Progenitor cell of endocrine pancreas (in vitro differentiated cells): ENCODE results near the gene PCBP2. TPM values are rescaled to one million over a fixed set of nuclear protein-coding genes. Genes with fewer than 3 reads are reported as not detected.

Experiments
- DNase-seq: peaks from one replicate; pipeline ENCODE4 v3.0.0; 2021; ENCODE audit warnings: low spot score; ENCODE audit not compliant: unreplicated experiment
- H3K27ac Mint-ChIP-seq: 2 replicates; pipeline ENCODE4 v1.8.0; 2021; ENCODE audit warnings: mild to moderate bottlenecking, moderate library complexity, mixed read lengths
- H3K27me3 Mint-ChIP-seq: 2 replicates; pipeline ENCODE4 v1.8.0; 2021; ENCODE audit warnings: mixed read lengths
- H3K36me3 Mint-ChIP-seq: 2 replicates; pipeline ENCODE4 v1.8.0; 2022; ENCODE audit warnings: mixed read lengths; ENCODE audit not compliant: insufficient read depth
- H3K4me1 Mint-ChIP-seq: 2 replicates; pipeline ENCODE4 v1.8.0; 2021; ENCODE audit warnings: low read depth, mixed read lengths
- H3K4me3 Mint-ChIP-seq: 2 replicates; pipeline ENCODE4 v1.8.0; 2021; ENCODE audit warnings: low read depth, mild to moderate bottlenecking, moderate library complexity, mixed read lengths
- H3K9me3 Mint-ChIP-seq: 2 replicates; pipeline ENCODE4 v1.8.0; 2021; ENCODE audit warnings: low read depth, mixed read lengths
- total RNA-seq: library from RNA; stranded (reverse); gene quantifications from 2 replicates; pipeline ENCODE4 v1.2.1, GENCODE V29; 2021
- TF ChIP-seq, protein P1 (sequence below): fragments of 200-600 bp; sonication (generic); IDR thresholded peaks from one replicate; pipeline ENCODE4 v1.5.0; 2021; ENCODE audit warnings: antibody characterized with exemption, mild to moderate bottlenecking; ENCODE audit not compliant: unreplicated experiment

PCBP2 gene
- total RNA-seq, 1 donor from 2014 or later = 1,400 TPM

DNA sequence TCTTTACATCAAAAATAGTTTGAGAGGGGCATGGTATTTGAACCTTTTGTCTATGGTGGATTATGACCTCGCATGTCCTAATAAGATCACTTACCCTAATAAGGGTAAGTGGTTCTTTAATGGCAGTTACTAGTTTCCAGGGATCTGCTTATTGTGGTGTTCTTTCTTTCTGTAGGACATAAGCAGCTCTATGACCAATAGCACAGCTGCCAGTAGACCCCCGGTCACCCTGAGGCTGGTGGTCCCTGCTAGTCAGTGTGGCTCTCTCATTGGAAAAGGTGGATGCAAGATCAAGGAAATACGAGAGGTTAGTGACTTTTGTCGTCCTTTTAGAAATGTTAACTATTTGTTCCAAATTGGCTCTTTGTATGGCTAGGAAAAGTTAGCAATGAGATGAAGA is 7.2 kb downstream of the PCBP2 start:
- peak overlapping the region; percentile 52 for H3K27ac Mint-ChIP-seq
- peaks cover 54% of the 10 kb centered on the region for H3K36me3 Mint-ChIP-seq
- TF ChIP-seq, protein P1, sequence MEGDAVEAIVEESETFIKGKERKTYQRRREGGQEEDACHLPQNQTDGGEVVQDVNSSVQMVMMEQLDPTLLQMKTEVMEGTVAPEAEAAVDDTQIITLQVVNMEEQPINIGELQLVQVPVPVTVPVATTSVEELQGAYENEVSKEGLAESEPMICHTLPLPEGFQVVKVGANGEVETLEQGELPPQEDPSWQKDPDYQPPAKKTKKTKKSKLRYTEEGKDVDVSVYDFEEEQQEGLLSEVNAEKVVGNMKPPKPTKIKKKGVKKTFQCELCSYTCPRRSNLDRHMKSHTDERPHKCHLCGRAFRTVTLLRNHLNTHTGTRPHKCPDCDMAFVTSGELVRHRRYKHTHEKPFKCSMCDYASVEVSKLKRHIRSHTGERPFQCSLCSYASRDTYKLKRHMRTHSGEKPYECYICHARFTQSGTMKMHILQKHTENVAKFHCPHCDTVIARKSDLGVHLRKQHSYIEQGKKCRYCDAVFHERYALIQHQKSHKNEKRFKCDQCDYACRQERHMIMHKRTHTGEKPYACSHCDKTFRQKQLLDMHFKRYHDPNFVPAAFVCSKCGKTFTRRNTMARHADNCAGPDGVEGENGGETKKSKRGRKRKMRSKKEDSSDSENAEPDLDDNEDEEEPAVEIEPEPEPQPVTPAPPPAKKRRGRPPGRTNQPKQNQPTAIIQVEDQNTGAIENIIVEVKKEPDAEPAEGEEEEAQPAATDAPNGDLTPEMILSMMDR = no peak
- no peaks in the 10 kb centered on the region for H3K27me3 Mint-ChIP-seq
- peaks cover 19% of the 10 kb centered on the region for H3K4me1 Mint-ChIP-seq
- DNase-seq = no peak
- H3K9me3 Mint-ChIP-seq = no peaks in the 10 kb centered on the region
- no peak overlapping the region for H3K4me3 Mint-ChIP-seq

DNA sequence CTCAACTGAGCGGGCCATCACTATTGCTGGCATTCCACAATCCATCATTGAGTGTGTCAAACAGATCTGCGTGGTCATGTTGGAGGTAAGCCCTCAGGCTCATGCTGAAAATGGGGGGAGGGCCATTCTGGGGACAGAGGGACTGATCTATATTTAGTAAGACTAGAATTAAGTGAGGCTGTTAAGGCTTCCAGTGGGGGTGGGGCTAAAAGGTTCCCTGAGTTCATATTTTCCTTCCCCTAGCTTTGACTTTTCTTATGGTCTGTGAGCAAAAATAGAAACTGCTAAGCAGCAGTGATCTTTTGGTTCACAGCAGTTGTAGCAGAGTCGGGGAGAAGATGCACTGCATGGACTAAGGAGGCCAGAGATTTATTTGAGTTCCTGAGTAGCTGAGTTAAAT is 9.2 kb downstream of the PCBP2 start:
- H3K9me3 Mint-ChIP-seq = no peaks in the 10 kb centered on the region
- DNase-seq = no peak
- H3K27me3 Mint-ChIP-seq = no peaks in the 10 kb centered on the region
- peaks cover 43% of the 10 kb centered on the region for H3K36me3 Mint-ChIP-seq
- TF ChIP-seq, protein P1 = no peak
- no peak overlapping the region for H3K27ac Mint-ChIP-seq
- peaks cover 9% of the 10 kb centered on the region for H3K4me1 Mint-ChIP-seq
- H3K4me3 Mint-ChIP-seq = no peak overlapping the region

DNA sequence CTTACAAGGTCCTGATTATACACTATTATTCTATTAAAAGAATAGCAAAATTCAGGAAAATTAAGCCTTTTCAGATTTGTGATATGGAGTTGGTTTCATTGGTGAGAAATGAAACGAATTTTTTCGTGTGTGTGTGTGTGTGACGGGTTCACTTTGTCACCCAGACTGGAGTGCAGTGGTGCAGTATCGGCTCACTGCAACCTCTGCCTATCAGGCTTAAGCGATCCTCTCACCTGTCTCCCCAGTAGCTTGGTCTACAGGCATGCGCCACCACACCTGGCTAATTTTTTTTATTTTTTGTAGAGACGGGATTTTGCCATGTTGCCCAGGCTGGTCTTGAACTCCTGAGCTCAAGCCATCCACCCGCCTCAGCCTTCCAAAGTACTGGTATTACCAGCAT is 9.7 kb downstream of the PCBP2 start:
- Mint-ChIP-seq H3K9me3 (no peaks in the 10 kb centered on the region), H3K4me1 (peaks cover 8% of the 10 kb centered on the region)

DNA sequence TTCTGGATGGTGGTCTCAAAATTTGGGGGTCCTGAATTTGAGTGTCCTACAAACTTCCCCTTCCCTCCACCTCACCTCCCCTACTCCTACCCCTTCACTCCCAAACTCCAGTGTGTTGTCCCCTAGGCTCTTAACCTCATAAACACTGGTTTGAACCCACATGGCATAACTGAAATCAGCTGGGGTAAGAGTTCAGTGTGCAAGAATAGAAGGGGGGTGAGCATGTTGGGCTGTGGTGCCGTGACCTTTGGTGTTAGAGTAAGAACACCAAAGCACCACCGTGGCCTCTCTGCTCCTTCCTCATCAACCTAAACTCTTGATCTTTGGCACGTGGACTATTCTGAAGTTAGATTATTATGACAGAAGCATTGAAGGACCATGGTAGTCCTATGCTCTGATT is 11.0 kb downstream of the PCBP2 start:
- H3K27ac Mint-ChIP-seq = peak overlapping the region; percentile 84
- H3K27me3 Mint-ChIP-seq = no peaks in the 10 kb centered on the region
- peaks cover 48% of the 10 kb centered on the region for H3K36me3 Mint-ChIP-seq
- H3K9me3 Mint-ChIP-seq = no peaks in the 10 kb centered on the region
- no peak overlapping the region for H3K4me3 Mint-ChIP-seq
- DNase-seq = no peak
- TF ChIP-seq, protein P1 = no peak
- peaks cover 4% of the 10 kb centered on the region for H3K4me1 Mint-ChIP-seq

More for the DNA sequence above, 9.7 kb downstream of the PCBP2 start:
- H3K27ac Mint-ChIP-seq = no peak overlapping the region
- H3K36me3 Mint-ChIP-seq = peaks cover 43% of the 10 kb centered on the region
- TF ChIP-seq, protein P1 = no peak
- no peak for DNase-seq
- H3K27me3 Mint-ChIP-seq = no peaks in the 10 kb centered on the region
- H3K4me3 Mint-ChIP-seq = no peak overlapping the region

DNA sequence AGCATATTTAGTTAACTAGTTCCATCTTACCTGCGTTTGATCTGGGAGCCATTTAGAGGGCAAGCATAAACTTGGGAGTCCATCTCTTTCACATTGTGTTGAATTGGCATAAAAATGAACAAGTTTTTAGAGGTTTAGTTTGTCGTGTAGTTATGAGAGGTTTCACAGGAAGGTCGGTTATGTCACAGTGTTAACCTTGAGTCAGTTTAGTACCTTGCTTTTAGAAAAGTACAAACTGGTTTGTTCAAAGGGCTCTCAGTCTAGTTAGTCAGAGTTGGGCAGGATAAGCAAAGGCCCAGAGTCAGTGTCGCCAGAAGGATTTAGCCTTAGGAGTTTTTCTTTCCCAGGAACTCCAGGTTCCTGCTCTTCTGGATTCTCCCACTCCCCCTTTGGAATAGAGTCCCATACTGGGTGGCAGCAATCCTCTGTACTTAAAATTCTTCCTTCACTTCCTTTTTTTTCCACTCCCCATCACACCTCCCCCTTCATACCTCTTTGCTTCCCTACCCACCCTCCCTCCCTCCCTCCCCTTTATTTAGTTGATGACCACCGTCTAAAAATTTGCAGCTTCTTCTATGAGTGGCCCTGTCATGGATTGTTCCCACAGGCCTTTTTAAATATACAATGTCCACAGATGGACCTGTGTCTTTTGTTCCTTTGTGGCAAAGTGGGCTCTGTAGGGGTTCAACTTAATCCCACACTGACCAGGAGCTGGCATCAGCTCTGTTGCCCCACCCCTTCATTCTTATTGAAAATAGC is 12.1 kb downstream of the PCBP2 start:
- no peak overlapping the region for H3K4me3 Mint-ChIP-seq
- H3K36me3 Mint-ChIP-seq = peaks cover 52% of the 10 kb centered on the region
- no peak for DNase-seq
- no peaks in the 10 kb centered on the region for H3K27me3 Mint-ChIP-seq
- TF ChIP-seq, protein P1 = no peak
- peaks cover 4% of the 10 kb centered on the region for H3K4me1 Mint-ChIP-seq
- no peaks in the 10 kb centered on the region for H3K9me3 Mint-ChIP-seq
- no peak overlapping the region for H3K27ac Mint-ChIP-seq
